ENCODE results near the gene TRHDE. TPM values are rescaled to one million over a fixed set of nuclear protein-coding genes. Genes with fewer than 3 reads are reported as not detected.

TRHDE gene
- total RNA-seq, 4 donors from 2014 or later = under 0.01 to 0.95 (median 0.50) TPM; not detected in 1

- Histone ChIP-seq H3K4me3 (no peak overlapping the region), H3K27ac (no peak overlapping the region), H3K27me3 (no peaks in the 10 kb centered on the region), H3K4me1 (no peaks in the 10 kb centered on the region), H3K9me3 (no peaks in the 10 kb centered on the region), H3K36me3 (no peaks in the 10 kb centered on the region)
- WGBS, 2 donors = 49 to 53% methylated on average over 3 of the region's 3 CpGs
- intact Hi-C loops (cut with DNase I) = no loop called here
- DNase-seq = no peak
- TF ChIP-seq CTCF (IDR thresholded peaks at IDR 0.05) (no peak), POLR2A (IDR thresholded peaks at IDR 0.05) (no peak)
These were observed 96.7 kb downstream of the TRHDE start for GRCh38 chr12:72368719-72369422.

- Histone ChIP-seq H3K4me1 (no peaks in the 10 kb centered on the region), H3K27ac (no peak overlapping the region), H3K9me3 (no peaks in the 10 kb centered on the region), H3K36me3 (no peaks in the 10 kb centered on the region), H3K4me3 (no peak overlapping the region), H3K27me3 (no peaks in the 10 kb centered on the region)
- intact Hi-C loops (cut with DNase I) = no loop called here
- no peak for DNase-seq
- 36 to 40% methylated on average over 4 of the region's 4 CpGs for WGBS, 2 donors
- TF ChIP-seq CTCF (IDR thresholded peaks at IDR 0.05) = no peak
- TF ChIP-seq POLR2A (IDR thresholded peaks at IDR 0.05) = no peak
These were observed 97.3 kb downstream of the TRHDE start for GRCh38 chr12:72369423-72369959.

GRCh38 chr12:72380441-72380840, 108.3 kb downstream of the TRHDE start:
- WGBS, 2 donors = 79 to 93% methylated on average over 2 of the region's 2 CpGs

GRCh38 chr12:72388322-72388721, 116.2 kb downstream of the TRHDE start:
- Histone ChIP-seq H3K36me3 (no peaks in the 10 kb centered on the region), H3K27ac (no peak overlapping the region), H3K27me3 (no peaks in the 10 kb centered on the region), H3K4me3 (no peak overlapping the region), H3K4me1 (no peaks in the 10 kb centered on the region), H3K9me3 (no peaks in the 10 kb centered on the region)
- TF ChIP-seq POLR2A (IDR thresholded peaks at IDR 0.05) (no peak), CTCF (IDR thresholded peaks at IDR 0.05) (no peak)
- DNase-seq = no peak
- intact Hi-C loops (cut with DNase I) = no loop called here

More at GRCh38 chr12:72380441-72380840, 108.3 kb downstream of the TRHDE start:
- TF ChIP-seq POLR2A (IDR thresholded peaks at IDR 0.05) (no peak), CTCF (IDR thresholded peaks at IDR 0.05) (no peak)
- DNase-seq = no peak
- intact Hi-C loops (cut with DNase I) = no loop called here
- Histone ChIP-seq H3K27ac (no peak overlapping the region), H3K9me3 (no peaks in the 10 kb centered on the region), H3K4me3 (no peak overlapping the region), H3K36me3 (no peaks in the 10 kb centered on the region), H3K27me3 (no peaks in the 10 kb centered on the region), H3K4me1 (no peaks in the 10 kb centered on the region)

GRCh38 chr12:72390146-72390545, 118.0 kb downstream of the TRHDE start:
- Histone ChIP-seq H3K27me3 (no peaks in the 10 kb centered on the region), H3K36me3 (no peaks in the 10 kb centered on the region), H3K4me1 (no peaks in the 10 kb centered on the region), H3K9me3 (no peaks in the 10 kb centered on the region), H3K27ac (no peak overlapping the region), H3K4me3 (no peak overlapping the region)
- no peak for DNase-seq
- no peak for TF ChIP-seq POLR2A (IDR thresholded peaks at IDR 0.05)
- no peak for TF ChIP-seq CTCF (IDR thresholded peaks at IDR 0.05)
- intact Hi-C loops (cut with DNase I) = no loop called here
- WGBS, 2 donors = 55 to 63% methylated on average over 1 of the region's 1 CpG
